Glomerular visceral epithelial cell (primary cell): ENCODE data around the gene POC1B.

ENCODE experiments used
- DNase-seq: peaks from one replicate; pipeline ENCODE4 v3.0.0-alpha.2; 2016; ENCODE audit errors: extremely low spot score

The POC1B gene

GRCh38 chr12:89525824-89526770 is at the start of gene POC1B:
Gene POC1B (minus strand): TSS chr12:89526047. CDS start chr12:89525895, 152 bp downstream.
- peak; percentile 78 for DNase-seq

- DNase-seq = no peak
These were observed 49.5 kb upstream of the POC1B start for GRCh38 chr12:89575374-89575773.

GRCh38 chr12:89574736-89575208 is 48.9 kb upstream of the POC1B start:
- DNase-seq = peak; percentile 58

GRCh38 chr12:89573051-89573810 is 47.4 kb upstream of the POC1B start:
- DNase-seq = no peak

- DNase-seq = no peak
These were observed 45.8 kb upstream of the POC1B start for GRCh38 chr12:89571491-89572195.

GRCh38 chr12:89568484-89568883 is 42.6 kb upstream of the POC1B start:
- no peak for DNase-seq

- DNase-seq = no peak
These were observed 41.9 kb upstream of the POC1B start for GRCh38 chr12:89567691-89568239.

- no peak for DNase-seq
These were observed 40.8 kb upstream of the POC1B start for GRCh38 chr12:89566615-89567014.

GRCh38 chr12:89565002-89565401 is 39.2 kb upstream of the POC1B start:
- DNase-seq = no peak

GRCh38 chr12:89559753-89560152 is 33.9 kb upstream of the POC1B start:
- no peak for DNase-seq

GRCh38 chr12:89556976-89557375 is 31.1 kb upstream of the POC1B start:
- no peak for DNase-seq

GRCh38 chr12:89552376-89552775 is 26.5 kb upstream of the POC1B start:
- no peak for DNase-seq

- DNase-seq = no peak
These were observed 25.9 kb upstream of the POC1B start for GRCh38 chr12:89551747-89552146.

- DNase-seq = no peak
These were observed 21.3 kb upstream of the POC1B start for GRCh38 chr12:89547101-89547500.

GRCh38 chr12:89546151-89546550 is 20.3 kb upstream of the POC1B start:
- DNase-seq = no peak

GRCh38 chr12:89544681-89545184 is 18.9 kb upstream of the POC1B start:
- peak; percentile 89 for DNase-seq

GRCh38 chr12:89544022-89544421 is 18.2 kb upstream of the POC1B start:
- no peak for DNase-seq

GRCh38 chr12:89542912-89543592 is 17.2 kb upstream of the POC1B start:
- peak; percentile 73 for DNase-seq

GRCh38 chr12:89542236-89542635 is 16.4 kb upstream of the POC1B start:
- DNase-seq = no peak

- no peak for DNase-seq
These were observed 14.7 kb upstream of the POC1B start for GRCh38 chr12:89540586-89540985.
